Panc1 (cell line): Measurements from ENCODE around the gene YES1. TPM values are rescaled to one million over a fixed set of nuclear protein-coding genes. Genes with fewer than 3 reads are reported as not detected.

Experiments used
- ATAC-seq: fragments of 200-7000 bp; cut with Tn5 transposase; 2 replicates; pipeline ENCODE4 v1.9.1; 2020; ENCODE audit warnings: mild to moderate bottlenecking, moderate library complexity
- BruUV-seq: library from RNA; stranded (reverse); fragments of 400-500 nt; replicated peaks from 2 replicates; lab custom pipeline; 2021; lab: Mats Ljungman, UMichigan
- CTCF ChIA-PET: fragments of 300-600 bp; sonication (Branson Sonifier 250); formaldehyde crosslinking; loops from one replicate; lab custom pipeline; 2022; ENCODE audit warnings: antibody characterized with exemption; lab: Charles Lee
- POLR2A ChIA-PET: fragments of 300-600 bp; sonication (Branson Sonifier 250); formaldehyde crosslinking; loops from one replicate; lab custom pipeline; 2022; ENCODE audit warnings: antibody characterized with exemption; lab: Charles Lee
- DNase-seq: peaks from one replicate; pipeline ENCODE4 v3.0.0-alpha.2; 2010; ENCODE audit warnings: low read depth, low spot score
- H3K27ac ChIP-seq: 2 replicates; pipeline ENCODE4 v1.5.1; 2011; ENCODE audit warnings: mild to moderate bottlenecking, low read length, inconsistent platforms
- H3K27me3 ChIP-seq: fragments of 200-500 bp; sonication (Bioruptor generic); 2 replicates; pipeline ENCODE4 v1.6.0; 2014; ENCODE audit warnings: low read length, inconsistent platforms; ENCODE audit not compliant: control insufficient read depth, insufficient read depth
- H3K36me3 ChIP-seq: fragments of 200-500 bp; sonication (Bioruptor generic); 2 replicates; pipeline ENCODE4 v1.5.1; 2014; ENCODE audit warnings: inconsistent platforms, mild to moderate bottlenecking, low read length, moderate library complexity; ENCODE audit not compliant: control insufficient read depth, insufficient read depth
- H3K4me1 ChIP-seq: 2 replicates; pipeline ENCODE4 v1.5.1; 2011; ENCODE audit warnings: inconsistent platforms, mild to moderate bottlenecking, low read length, moderate library complexity; ENCODE audit not compliant: control insufficient read depth, insufficient read depth
- H3K4me3 ChIP-seq, 2 experiments: 2 replicates each; pipeline ENCODE4 v1.5.1; 2011 to 2012; ENCODE audit warnings: low read depth in 2 of 2, low read length in 2 of 2, mild to moderate bottlenecking in 2 of 2, inconsistent platforms in 1 of 2, moderate library complexity in 1 of 2
- H3K9me3 ChIP-seq: fragments of 200-500 bp; sonication (Bioruptor generic); 2 replicates; pipeline ENCODE4 v1.5.1; 2014; ENCODE audit warnings: low read depth, mild to moderate bottlenecking, inconsistent platforms, low read length, moderate library complexity; ENCODE audit not compliant: control insufficient read depth, insufficient read depth
- CTCF ChIP-seq: fragments of 450-650 bp; IDR thresholded peaks from 2 replicates; pipeline ENCODE4 v1.5.1; 2017; ENCODE audit warnings: mild to moderate bottlenecking
- POLR2AphosphoS5 ChIP-seq: IDR thresholded peaks from 2 replicates; pipeline ENCODE4 v1.6.1; 2012; ENCODE audit warnings: mild to moderate bottlenecking, low read depth, low read length, moderate library complexity
- REST ChIP-seq, 2 experiments: IDR thresholded peaks; 2 replicates each; pipeline ENCODE4 v1.6.1; 2011 to 2012; ENCODE audit warnings: low read depth in 2 of 2, control low read depth in 1 of 2, low read length in 1 of 2, mild to moderate bottlenecking in 1 of 2, moderate library complexity in 1 of 2; ENCODE audit not compliant: insufficient read depth in 1 of 2
- SIN3A ChIP-seq: IDR thresholded peaks from 2 replicates; pipeline ENCODE4 v1.6.1; 2012; ENCODE audit warnings: low read depth, mild to moderate bottlenecking, low read length, moderate library complexity, borderline replicate concordance; ENCODE audit not compliant: insufficient read depth
- TCF7L2 ChIP-seq: IDR thresholded peaks from 2 replicates; pipeline ENCODE4 v1.6.1; 2011; ENCODE audit warnings: mild to moderate bottlenecking, low read depth, low read length, inconsistent platforms
- in situ Hi-C: cut with HindIII; loops from 2 replicates; pipeline ENCODE4 v1.10.0; 2016; ENCODE audit warnings: low sequenced_read_pairs, low pct_unique_long_range_greater_than_20kb
- intact Hi-C: fragments of 100-400 bp; cut with micrococcal nuclease; formaldehyde crosslinking; loops from one replicate; pipeline ENCODE4 v1.10.0; 2022; ENCODE audit not compliant: unreplicated experiment
- total RNA-seq: library from RNA; stranded (reverse); gene quantifications from one replicate; pipeline ENCODE4 v1.2.1, GENCODE V29; 2021; ENCODE audit not compliant: unreplicated experiment

The YES1 gene
- total RNA-seq, 1 experiment from 2014 or later: 91.6 TPM

GRCh38 chr18:834082-834720 is 22.2 kb upstream of the YES1 start:
- in situ Hi-C loops (no loop called here), intact Hi-C loops (loop anchor here (5.0 to 10.0 kb wide), 2 partner anchors 119 to 212 kb away; partner anchors contain the start of gene ENOSF1)
- no peak overlapping the region for H3K27ac ChIP-seq
- no peak overlapping the region for H3K4me3 ChIP-seq
- H3K27me3 ChIP-seq: no peaks in the 10 kb centered on the region
- ChIA-PET POLR2A (interaction anchor here (0.5 kb wide), 1 partner anchor 553 kb away, joined by 3 read pairs; no protein-coding TSS in a partner anchor), CTCF (interaction anchor here (0.6 kb wide), 1 partner anchor 114 kb away, joined by 3 read pairs; no protein-coding TSS in a partner anchor)
- peaks cover 2% of the 10 kb centered on the region; the same call in 1 of the 2 replicates for H3K4me1 ChIP-seq
- DNase-seq (no peak), ATAC-seq (no peak)
- no TSS peak for BruUV-seq
- no peaks in the 10 kb centered on the region for H3K36me3 ChIP-seq
- TF ChIP-seq CTCF: no peak
- no peak for TF ChIP-seq REST (IDR thresholded peaks at IDR 0.05; ENCODE audit: insufficient read depth in 1 of 2, low read depth in 2 of 2, low read length in 1 of 2)
- TF ChIP-seq SIN3A: no peak
- no peak for TF ChIP-seq POLR2AphosphoS5
- TF ChIP-seq TCF7L2: no peak
- no peaks in the 10 kb centered on the region for H3K9me3 ChIP-seq

- no peak for DNase-seq
- POLR2A ChIA-PET: interaction anchor here (0.5 kb wide), 1 partner anchor 552 kb away, joined by 3 read pairs; no protein-coding TSS in a partner anchor
- Histone ChIP-seq H3K27me3 (no peaks in the 10 kb centered on the region), H3K27ac (no peak overlapping the region), H3K9me3 (no peaks in the 10 kb centered on the region), H3K36me3 (no peaks in the 10 kb centered on the region), H3K4me1 (peaks cover 2% of the 10 kb centered on the region; the same call in 1 of the 2 replicates), H3K4me3 (no peak overlapping the region)
- no TSS peak for BruUV-seq
- in situ Hi-C loops: no loop called here
- TF ChIP-seq CTCF (no peak), SIN3A (no peak), POLR2AphosphoS5 (no peak), REST (IDR thresholded peaks at IDR 0.05; ENCODE audit: insufficient read depth in 1 of 2, low read depth in 2 of 2, low read length in 1 of 2) (no peak), TCF7L2 (no peak)
- no peak for ATAC-seq
- intact Hi-C loops: loop anchor here (5.0 to 10.0 kb wide), 2 partner anchors 118 to 211 kb away; partner anchors contain the start of gene ENOSF1
- CTCF ChIA-PET: interaction anchor here (0.6 kb wide), 1 partner anchor 69 kb away, joined by 3 read pairs; no protein-coding TSS in a partner anchor
Observed at GRCh38 chr18:833197-833596, 21.2 kb upstream of the YES1 start.
